AML-193 (cell line): ENCODE data around the gene NKD2.
"Not testable (repeated sequence)": the region's sequence is repeated elsewhere in the genome, so short reads cannot be mapped to it uniquely, and the experiment has no call there.

ENCODE experiments used
- DNase-seq, 2 experiments: peaks; one replicate each; lab custom pipeline; 2025; lab: John Stamatoyannopoulos, UW

The NKD2 gene

DNA sequence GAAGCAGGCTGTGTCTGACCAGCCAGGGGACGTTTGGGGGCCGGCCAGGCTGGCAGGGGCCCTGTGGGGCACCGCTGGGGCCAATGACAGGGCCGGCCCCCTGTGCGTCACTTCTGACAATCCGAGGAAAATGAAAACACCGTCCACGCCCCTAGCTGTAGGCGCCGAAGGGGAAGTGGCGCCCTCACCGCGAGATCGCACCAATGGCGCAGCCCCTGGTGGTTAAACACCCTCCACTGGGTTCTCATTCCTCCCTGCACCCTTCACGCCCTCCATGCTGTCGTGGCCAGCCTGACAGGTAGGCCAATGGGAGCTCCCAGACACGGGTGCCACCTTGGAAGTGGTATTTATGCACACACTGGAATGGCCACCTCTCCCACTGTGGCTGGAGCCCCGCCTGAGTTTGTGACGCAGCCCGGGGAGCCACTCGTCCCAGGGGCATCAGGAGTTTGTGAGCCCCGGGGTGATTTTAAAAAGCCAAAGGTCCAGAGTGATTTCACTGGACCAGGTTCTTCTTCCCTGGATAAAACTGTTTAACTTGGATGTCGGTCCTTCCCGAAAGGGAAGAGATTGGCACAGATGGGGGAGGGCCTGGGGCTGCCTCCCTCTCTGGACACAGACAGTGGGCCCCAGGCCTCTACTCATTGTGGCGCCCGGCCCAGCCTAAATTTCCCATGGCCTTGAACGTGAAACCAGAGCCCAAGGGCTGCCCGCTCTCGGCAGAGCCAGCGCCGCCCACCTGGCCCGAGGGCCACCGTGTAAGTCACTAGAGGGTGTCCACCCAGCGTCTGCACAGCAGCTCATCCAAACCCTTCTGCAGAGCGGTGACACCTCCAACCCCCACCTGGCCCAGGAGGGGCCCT lies 49.7 kb downstream of the NKD2 start:
- no peak for DNase-seq

DNA sequence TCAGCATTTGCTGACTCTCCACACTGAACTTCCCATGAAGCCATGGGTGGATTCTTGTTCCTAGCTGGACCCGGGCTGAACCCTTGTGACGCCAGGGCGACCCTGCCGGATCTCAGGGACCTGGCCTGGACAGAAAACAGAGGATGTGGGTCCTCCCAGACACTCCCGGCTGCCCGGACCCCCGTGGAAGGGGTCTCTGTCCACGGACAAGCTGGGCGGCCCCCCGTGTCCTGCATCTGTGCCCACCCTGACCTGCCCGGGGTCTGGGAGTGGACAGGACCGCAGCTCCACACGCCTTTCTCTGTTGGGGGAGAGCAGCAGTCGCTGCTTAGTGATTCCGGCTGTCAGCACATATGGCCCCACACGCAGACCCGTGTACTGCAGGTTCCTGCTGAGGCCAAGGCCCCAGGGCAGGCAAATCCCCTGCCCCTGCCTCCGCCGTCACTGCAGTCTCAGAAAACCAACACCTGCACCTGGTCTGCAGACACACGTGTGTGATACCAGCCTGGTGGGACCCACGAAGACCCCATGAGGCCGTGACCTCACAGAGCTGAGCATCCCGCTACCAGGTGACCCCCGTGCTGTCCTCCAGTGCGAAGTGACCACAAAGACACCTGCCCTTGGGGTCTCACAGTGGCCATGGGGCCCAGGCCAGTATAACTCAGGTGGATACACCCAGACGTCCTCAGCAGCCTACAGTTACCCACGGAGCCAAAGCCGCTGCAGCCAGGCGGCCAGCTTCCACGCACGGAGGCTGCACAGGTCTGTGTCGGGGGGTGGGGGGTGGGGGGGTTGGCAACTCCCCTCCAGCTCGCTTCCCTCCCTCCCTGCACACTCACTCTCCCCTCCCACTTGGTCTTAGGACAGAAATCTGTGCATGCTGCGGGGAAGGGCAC lies 50.6 kb downstream of the NKD2 start:
- DNase-seq: no peak

DNA sequence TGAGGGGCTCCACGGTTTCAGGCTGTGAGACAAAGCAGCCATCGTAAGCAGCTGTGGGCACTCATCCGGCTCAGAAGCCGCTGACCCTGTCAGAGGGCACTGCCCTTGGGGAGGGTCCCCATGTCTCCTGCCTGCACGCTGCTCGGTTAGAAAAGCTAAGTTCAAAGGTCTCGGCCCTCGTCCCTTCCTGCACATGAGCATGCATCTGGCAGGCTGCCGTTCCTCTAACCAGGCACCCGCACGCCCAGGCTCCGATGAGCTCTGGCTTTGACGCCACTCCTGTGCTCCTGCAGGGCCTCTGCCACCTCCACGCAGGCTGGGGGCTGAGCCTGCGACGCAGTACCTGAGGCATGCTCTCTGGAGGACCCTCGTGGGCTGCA lies 51.3 kb downstream of the NKD2 start:
- no peak for DNase-seq

DNA sequence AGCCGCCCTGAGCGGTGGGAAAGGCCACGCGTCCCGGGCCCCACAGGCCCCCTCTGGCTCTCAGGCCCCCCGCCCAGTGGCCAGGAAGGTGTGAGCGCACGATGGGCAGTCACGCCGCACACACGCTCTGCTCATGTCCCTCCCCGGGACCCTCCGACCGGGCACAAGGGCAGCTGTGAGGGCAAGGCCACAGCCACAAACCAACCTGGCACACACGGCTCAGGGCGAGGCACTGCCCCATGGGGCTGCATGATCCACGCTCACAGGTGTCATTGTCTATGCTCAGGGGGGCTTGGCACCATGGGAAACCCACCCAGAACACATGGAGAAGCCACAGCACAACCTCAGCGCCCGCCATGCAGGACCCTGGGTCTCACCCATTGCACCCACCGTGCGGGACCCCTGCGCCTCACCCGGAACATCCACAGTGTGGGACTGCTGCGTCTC lies 52.0 kb downstream of the NKD2 start:
- no peak for DNase-seq

DNA sequence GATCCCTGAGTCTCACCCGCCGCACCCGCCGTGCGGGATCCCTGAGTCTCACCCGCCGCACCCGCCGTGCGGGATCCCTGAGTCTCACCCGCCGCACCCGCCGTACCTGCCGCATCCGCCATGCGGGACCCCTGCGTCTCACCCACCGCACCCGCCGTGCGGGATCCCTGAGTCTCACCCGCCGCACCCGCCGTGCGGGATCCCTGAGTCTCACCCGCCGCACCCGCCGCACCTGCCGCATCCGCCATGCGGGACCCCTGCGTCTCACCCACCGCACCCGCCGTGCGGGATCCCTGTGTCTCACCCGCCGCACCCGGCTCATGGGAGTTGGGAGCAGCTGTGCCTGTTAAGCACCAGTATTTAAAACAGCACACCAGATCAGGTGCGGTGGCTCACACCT lies 52.7 kb downstream of the NKD2 start:
- not testable (repeated sequence) for DNase-seq

DNA sequence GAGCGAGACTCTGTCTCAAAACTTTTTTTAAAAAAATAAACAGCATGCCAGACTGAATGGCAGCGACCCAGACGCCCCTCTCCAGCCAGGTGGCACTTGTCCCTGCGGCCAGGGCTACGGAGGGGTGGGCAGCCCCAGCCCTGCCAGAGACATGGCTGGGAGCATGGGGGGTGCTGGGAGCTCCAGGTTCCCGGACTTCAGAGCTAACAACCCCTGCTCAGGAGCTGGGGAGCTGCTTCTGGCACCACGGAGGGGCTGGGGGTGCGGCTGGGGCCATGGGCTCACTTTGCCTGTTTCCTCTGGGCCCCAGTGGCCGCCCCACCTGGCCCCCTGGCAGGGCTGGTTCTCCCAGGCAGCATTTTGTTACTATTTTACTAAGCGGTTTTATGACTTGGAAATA lies 53.3 kb downstream of the NKD2 start:
- DNase-seq: no peak

DNA sequence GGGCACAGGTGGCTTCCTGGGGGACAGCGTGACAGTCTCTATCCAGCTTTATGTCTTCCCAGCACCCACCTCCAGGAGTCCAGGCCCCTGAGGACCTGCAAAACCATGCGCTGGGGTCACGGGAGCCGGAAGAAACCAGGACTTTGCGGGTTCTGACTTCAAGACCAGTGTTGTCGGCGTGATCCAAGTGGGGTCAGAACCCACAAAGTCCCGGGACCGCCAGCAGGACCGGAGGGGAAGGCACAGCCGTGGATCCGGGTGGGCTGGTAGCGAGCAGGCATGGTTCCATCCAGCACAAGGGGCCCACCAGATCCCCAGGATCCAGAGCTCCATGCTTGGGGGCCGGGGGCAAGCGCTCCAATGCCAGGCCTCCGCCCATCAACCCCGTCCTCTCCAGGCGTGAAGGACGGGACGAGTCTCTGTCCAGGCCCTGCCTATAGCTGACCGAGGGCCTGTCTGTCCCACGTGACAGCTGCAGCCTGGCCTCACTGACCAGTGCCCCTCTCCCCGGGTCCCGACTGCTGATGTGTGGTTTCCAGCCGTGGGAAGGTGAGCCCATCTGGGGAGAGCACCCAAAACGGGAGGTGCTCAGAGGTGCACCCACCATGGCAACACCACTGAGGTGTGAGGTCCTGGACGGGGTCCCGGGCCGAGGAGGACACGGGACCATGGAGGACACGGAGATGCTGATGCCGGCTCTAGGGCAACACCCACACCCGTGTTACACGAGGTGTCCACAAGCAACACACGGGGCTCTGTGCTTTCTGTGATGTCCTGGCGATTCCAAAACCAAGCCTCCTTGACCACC lies 54.4 kb downstream of the NKD2 start:
- no peak for DNase-seq

DNA sequence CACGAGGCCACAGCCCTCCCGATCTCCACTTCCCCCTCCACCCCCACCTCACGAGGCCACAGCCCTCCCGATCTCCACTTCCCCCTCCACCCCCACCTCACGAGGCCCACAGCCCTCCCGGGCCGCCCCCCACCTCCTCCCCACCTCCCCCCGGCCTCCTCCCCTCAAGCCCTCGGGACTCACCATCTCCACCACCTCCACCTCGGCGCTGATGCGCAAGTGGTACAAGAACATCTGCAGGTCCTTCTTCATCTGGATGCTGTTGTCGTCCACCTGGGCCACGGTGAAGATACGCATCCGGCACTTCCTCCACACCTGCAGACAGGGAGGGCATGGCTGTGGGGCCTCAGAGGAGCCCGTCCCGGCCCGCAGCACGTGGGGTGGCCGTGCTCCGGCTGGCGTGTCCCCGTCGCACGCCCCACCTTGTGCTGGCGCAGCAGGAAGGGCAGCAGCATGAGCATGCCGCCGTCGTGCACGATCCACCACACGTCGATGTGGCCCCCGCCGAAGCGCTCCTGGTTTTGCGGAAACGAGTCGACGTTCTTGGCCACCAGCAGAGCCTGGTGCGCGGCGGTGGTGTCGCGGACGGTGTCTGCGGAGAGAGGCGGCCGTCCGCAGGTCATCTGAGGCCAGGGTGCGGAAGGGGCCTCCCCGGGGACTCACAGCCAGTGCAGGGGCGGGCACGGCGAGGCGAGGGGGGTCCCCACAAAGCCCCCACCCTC lies 55.2 kb downstream of the NKD2 start:
- DNase-seq: no peak

DNA sequence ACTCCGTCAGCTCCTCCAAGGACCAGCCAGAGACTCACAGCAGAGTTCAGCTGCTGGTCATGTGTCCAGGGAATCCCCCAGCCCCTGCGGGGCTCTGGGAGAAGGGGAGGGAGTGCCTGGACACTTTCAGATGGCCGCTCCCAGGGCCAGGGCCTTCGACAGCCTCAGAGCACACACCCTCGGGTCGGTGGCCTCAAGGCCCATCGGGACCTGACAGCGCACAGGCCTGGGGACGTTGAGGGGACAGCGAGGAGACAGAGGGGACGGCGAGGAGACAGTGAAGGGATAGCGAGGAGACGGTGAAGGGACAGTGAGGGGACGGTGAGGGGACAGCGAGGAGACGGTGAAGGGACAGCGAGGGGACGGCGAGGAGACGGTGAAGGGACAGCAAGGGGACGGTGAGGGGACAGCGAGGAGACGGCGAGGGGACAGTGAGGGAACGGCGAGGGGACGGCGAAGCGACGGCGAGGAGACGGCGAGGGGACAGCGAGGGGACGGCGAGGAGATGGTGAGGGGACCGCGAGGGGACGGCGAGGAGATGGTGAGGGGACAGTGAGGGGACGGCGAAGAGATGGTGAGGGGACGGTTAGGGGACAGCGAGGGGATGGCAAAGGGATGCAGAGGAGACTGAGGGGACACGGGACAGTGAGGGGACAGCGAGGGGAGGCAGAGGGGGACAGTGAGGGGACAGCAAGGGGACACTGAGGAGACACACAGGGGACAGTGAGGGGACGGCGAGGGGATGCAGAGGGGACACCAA lies 56.0 kb downstream of the NKD2 start:
- DNase-seq: no peak

DNA sequence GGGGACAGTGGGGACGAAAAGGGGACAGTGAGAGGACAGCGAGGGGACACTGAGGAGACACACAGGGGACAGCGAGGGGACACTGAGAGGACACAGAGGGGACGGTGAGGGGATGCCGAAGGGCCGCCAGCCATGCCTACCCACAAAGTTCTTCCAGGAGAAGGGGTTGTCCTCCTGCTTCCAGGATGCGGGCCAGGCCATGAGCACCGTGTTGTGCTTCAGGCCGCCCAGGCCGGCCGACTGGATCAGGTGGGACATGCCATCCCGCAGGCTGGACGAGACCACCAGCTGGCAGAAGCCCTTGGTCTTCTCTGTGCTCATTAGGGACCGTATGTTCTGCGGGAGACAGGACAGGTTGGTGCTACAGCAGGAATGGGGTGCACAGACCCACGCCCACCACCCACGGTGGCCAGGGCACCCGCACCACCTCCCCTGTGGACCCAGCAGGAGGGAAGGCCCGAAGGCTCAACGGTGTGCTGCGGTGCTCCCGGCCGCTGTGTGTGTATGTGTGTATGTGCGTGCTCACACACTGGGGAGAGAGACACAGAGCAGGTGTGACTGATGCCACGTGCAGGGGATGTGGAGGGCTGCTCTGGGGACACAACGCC lies 56.6 kb downstream of the NKD2 start:
- no peak for DNase-seq

DNA sequence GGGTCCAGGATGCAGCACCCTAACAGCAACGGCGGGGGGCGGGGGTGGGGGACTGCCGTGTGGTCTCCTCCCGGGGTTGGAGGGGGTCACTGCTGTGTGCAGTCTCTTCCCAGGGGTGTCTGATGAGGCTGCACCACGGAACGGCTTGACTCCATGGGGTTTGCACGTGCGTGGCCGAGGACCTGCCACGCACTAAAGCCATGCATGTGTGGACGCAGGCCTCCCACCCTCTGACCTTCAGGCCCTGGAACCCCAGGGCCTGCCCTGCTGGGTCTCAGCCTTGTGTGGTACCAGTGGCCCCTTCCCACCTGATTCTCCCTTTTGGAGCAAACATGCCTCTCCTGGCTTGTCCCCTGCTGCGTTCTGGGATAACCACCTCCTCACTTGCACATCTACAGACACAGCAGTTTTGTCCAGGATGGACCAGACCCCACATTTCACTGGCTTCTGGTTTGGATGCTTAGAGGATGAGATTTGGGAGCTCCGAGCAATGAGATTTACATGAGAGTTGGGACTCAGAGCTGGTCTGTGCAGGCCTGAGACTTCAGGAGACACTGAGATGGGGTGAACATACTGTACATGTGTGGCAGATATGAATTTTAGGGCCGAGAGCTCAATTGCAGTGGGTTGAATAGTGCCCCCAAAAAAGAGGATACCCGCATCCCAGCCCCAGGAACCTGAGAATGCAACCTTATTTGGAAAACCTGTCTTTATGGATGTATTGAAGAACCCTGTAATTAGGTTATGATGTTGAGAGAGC lies 57.5 kb downstream of the NKD2 start:
- DNase-seq: no peak

DNA sequence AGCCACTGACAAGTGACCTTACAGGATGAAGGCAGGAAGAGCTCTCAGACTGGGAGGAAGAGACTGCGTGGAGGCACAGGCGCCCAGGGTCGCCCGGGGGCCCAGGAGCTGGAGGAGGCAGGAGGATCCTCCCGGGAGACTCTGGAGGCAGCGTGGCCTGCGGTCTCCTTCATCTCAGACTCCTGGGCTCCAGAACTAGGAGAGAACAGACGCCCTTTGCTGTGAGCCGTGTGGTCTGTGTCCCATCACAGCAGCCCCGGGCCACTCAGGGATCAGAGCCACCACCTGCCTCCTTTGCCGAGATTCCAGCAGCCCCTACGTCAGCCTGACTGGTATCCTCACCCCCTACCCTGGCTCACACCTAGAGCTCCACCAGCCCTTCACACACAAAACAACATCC lies 58.1 kb downstream of the NKD2 start:
- DNase-seq: no peak

DNA sequence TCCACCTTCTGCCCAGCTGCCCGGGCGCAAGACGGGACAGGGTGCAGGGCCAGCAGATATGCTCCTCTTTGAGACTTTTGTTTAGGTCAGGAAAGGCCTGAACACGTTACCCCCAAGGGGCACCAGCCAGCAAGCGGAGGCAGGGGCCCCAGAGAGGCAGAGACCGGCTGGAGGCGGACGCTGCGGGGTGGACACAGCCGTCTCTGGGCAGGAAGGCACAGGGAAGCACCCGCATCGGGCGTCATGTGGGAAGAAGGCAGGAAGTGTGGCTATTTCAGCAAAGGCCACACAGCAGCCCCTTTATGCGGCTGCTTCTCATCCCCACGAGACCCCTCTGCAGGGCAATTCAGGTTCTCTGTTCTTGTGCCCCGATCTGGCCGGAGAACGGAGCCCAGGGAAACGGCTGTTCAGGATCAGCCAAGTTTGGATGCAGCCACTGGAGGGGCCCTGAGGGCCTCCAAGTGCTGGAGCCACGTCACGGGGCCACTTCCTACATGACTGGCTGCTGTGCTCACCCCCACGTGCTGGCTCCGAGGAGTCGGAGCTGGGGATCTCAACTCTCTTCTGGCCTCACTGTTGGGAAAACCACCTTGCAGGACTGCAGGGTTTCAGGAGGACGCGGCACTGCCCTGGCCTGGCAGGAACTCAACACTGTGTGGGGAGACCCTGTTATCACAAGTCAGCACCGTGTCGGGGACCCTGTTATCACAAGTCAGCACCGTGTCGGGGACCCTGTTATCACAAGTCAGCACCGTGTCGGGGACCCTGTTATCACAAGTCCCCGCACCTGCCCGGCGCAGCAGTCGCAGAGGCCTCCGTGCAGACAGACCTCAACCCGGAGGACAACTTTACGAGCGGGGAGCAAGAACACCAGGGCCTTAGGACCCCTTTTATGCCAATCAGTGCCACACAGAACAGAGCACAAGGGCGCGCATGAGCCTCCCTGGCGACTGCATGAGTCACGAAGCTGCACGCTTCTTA lies 58.8 kb downstream of the NKD2 start:
- DNase-seq: no peak

DNA sequence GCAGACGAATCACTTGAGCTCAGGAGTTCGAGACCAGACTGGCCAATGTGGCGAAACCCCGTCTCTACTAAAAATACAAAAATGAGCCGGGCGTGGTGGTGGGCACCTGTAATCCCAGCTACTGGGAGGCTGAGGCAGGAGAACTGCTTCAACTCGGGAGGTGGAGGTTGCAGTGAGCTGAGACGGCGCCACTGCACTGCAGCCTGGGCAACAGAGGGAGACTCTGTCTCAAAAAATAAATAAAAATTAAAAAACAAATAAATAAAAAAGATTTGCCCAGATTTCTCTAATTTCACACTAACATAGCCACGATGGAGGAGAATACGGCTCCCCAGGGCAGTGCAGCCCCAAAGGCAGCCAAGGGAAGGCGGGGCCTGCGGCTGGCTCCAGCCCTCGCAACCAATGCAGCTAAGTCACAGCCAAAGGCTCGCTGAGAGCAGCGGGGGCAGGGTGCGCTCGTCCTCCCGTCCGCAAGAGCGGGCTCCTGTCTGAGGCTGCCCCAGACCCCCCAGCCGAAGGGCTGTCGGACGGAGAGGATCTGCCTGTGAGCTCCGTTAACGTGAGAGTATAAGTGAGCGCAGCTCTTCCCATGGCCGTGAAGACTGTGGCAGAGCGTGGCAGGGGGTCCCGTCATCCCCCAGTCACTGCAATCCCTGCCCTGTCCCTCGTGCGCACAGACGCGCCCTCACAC lies 59.7 kb downstream of the NKD2 start:
- DNase-seq: no peak

DNA sequence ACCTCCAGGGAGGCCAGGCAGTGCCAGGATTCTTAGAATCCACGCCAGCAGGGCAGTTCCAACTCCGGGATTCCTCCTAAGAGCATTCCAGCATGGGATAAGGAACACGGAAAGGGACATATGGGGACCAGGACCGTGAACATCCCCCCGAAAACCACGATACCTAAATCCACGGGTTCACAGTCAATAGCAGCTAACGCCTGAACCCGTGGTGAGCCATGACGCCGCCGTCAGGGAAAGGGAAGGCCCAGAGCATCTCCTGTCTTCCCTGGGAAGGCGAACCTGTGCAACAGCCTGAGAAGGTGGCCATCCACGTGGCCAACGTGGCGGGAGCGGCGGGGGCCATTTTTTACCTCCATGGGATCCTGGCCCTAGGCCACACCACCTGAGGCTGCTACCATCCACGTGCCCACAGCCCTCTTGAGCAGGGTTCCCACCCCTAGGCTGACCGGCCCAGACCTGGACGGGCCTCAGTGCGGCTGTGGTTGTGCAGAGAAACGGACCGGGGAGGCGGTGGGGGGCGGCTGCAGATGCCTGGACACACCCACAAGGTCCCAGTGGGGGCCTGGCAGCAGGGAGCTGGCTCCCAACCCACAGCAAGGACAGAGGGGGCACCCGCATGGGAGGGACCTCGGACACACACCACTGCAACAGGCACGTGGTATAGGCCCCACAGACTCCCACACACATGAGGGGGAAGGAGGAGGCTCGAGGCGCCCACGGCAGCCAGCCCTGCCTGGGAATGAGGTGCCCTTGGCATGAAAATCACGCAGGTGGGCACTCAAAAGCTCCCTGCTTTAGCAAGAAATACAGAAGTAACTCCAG lies 60.5 kb downstream of the NKD2 start:
- DNase-seq: no peak

DNA sequence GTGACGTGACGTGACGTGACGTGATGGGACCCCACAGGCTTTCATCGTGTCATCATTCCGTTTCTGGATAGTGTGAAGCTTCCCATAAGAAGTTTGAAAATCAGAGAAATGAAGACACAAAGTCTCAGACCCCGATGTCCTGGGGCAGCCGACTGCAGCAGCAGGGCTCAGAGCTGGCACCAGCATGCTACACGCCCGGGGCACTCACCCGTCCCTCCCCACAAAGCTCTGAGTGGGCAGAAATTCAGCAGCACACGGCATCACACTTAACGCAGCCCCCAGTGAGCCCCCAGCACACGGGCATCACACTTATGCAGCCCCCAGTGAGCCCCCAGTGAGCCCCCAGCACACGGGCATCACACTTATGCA lies 61.1 kb downstream of the NKD2 start:
- no peak for DNase-seq
